HL-60 (cell line): ENCODE measurements around the gene DAB2.

Source experiments
- CTCF ChIP-seq: IDR thresholded peaks from one replicate; pipeline ENCODE4 v1.5.1; 2011; ENCODE audit warnings: low read length, control low read depth, inconsistent platforms; ENCODE audit not compliant: insufficient read depth
- GABPA ChIP-seq: IDR thresholded peaks from 2 replicates; pipeline ENCODE4 v1.6.1; 2012; ENCODE audit warnings: low read depth
- POLR2AphosphoS5 ChIP-seq: IDR thresholded peaks from 2 replicates; pipeline ENCODE4 v1.6.1; 2012; ENCODE audit warnings: low read depth
- REST ChIP-seq: IDR thresholded peaks from 2 replicates; pipeline ENCODE4 v1.6.1; 2012; ENCODE audit warnings: low read depth; ENCODE audit not compliant: insufficient replicate concordance
- SPI1 ChIP-seq: IDR thresholded peaks from 2 replicates; pipeline ENCODE4 v1.6.1; 2012; ENCODE audit warnings: low read depth, mild to moderate bottlenecking, borderline replicate concordance

DNA sequence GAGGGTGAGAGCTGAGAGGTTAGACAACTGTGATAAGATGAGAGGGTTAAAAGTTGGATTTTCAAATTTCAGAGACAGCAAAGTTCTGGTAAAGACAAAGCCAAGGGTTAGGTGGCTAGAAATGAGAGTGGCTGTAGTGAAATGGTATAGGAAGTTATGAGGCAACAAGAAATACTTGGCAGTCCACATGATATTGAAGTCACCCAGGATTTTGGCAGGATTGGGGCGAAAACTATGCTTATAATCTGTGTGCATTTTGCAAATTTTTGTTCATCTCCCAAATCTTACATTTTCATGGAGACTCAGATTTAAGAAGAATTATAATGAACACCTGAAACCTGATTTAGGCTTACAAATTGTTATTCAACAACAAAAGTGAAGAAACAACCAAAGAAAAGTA, 96.0 kb downstream of the DAB2 start:
- TF ChIP-seq CTCF (no peak), POLR2AphosphoS5 (no peak), REST (no peak), GABPA (no peak), SPI1 (no peak)
